Measurements from ENCODE around the gene FAM114A1.

Gene FAM114A1

DNA sequence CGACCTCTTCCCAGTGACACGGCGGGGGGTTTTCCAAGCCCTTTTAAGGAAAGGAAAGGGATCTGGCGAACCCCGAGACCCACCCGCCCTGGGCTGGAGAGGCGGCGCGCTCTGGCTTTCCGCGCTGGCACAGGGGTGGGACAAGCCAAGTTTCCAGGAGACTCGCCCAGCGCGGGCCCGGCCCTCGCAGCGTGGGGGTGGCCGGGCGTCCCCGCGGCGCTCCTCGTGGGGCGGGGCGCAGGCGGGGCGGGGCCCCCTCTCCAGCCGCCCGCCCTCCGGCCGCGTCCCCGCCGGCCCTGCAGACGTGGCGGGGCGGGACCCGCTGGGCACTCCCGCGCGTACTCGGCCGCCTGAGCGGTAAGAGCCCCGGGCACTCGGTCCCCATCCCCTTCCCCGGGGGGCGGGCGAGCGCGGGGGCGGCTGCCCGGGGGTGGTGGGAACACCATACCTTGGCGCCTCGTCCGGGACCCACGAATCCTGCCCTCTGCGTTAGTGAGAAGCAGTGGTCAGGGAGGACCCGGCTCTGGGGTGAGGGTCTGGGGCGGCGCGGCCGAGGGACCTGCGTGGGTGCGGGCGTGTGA lies at the start of gene FAM114A1:
Gene FAM114A1, plus strand, starts transcription at position 329 of the 581 bp plus-strand sequence. CDS start 10,273 bp downstream, outside the sequence.
- no peak for DNase-seq (ENCODE audit: low spot score)

DNA sequence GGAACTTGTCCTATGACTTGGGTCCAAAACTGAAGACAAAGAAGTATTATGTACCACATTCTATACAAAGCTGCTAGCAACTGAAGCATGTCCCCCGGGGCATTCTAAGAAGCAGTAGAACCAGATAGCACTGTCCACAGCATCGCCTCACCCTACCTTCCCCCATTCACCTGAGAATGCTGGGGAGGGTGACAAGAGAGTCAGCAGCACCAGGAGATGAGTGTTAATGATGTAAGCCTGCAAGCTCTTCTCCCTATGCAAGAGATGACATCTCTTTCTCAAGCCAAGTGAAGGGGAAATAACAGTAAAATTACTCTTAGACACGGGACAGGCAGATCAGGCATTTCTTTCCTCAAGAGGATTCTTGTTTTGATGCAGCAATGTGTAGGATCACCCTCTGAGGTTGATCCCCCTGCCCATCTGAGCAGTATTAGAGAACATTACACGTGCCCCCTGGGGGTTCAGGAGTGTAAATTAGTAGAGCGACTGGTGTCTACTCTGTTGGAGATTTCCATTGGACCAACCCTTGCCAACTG lies 49.1 kb upstream of the FAM114A1 start:
- DNase-seq (ENCODE audit: low spot score) = no peak

DNA sequence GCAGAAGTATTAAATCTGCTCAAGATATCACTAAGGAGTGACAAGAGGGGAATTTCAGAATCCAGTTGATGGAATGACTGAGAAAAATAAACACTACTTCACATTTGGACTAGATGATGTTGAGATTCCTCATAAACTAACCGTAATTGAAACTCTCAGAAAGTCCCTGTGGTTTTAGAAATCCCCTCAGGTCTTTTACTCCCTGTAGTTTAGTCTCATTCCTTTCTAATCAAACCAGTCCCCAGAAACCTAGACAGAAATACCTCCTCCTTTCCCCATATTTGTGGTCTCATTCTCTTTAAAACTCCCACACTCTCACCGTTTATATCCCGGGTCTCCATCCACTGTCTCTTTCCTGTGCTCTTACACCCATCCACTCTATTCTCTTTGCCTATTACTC lies 48.0 kb upstream of the FAM114A1 start:
- no peak for DNase-seq (ENCODE audit: low spot score)

DNA sequence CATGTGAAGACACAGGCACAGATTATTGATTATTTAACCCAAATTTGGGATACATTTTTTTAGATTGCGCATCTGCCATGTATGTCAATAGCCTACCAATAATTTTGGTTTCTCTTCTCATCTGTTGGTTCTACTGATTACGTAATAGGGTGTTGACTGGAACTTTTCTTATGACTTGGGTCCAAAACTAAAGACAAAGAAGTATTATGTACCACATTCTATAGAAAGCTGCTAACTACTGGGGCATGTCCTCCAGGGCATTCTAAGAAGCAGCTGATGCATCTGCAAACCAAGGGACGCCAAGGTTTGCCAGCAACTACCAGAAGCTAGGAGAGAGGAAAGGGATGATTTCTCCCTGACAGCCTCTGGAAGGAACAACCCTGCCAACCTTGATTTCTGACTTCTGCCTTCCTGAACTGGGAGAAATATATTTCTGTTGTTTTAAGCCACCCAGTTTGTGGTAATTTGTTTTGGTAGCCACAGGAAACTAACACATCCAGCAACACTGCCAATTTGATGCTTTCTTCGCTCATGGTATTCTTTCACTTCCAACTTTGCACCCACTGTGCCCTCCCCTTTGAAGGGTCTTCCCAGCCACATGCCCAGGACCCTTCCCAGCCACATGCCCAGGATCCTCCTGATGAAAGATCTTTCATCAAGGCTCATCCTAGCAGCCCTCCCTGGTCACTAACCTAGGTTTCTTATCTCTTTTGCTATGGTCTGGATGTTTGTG lies 47.1 kb upstream of the FAM114A1 start:
- no peak for DNase-seq (ENCODE audit: low spot score)

DNA sequence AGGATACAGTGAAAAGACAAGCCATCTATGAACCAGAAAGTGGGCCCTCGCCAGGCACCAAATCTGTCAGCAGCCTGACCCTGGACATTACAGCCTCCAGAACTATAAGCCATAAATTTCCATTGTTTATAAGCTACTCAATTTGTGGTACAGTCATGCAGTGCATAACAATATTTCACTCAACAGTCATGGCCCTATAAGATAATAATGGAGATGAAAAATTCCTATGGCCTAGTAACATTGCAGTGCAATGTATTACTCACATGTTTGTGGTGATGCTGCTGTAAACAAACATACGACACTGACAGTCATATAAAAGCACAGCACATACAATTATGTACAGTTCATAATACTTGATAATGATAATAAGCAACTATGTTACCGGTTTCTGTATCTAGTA lies 45.9 kb upstream of the FAM114A1 start:
- DNase-seq (ENCODE audit: low spot score) = no peak

DNA sequence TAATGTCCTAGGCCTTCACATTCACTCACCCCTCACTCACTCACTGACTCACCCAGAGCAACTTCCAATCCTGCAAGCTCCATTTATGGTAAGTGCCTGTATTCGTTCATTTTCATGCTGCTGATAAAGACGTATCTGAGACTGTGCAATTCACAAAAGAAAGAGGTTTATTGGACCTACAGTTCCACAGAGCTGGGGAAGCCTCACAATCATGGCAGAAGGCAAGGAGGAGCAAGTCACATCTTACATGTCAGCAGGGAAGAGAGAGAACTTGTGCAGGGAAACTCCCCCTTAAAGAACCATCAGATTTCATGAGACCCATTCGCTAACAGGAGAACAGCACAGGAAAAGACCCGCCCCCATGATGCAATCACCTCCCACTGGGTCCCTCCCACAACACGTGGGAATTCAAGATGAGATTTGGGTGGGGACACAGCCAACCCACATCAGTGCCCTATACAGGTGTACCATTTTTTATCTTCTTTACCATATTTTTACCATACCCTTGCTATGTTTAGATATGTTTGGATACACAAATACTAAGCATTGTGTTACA lies 44.8 kb upstream of the FAM114A1 start:
- no peak for DNase-seq (ENCODE audit: low spot score)

DNA sequence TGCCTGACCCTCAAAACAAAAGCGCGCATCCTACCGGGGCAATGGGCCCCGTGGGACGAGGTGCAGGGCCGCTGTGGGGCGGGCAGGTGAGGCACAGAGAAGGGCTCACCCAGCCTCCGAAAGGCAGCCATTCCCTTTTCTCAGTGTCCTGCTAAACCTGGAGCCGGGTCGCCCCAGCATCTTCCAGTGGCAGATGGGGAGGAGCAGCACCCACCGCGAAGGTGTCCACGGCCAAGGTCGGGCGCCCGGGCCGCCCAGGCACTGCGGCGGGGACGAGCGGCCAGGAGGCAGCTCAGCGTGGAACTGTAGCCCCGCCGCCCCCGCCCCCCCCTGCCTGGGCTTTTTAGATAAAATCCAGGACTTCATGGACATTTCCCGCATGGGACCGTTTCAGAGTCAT lies 43.8 kb upstream of the FAM114A1 start:
- DNase-seq (ENCODE audit: low spot score) = no peak

DNA sequence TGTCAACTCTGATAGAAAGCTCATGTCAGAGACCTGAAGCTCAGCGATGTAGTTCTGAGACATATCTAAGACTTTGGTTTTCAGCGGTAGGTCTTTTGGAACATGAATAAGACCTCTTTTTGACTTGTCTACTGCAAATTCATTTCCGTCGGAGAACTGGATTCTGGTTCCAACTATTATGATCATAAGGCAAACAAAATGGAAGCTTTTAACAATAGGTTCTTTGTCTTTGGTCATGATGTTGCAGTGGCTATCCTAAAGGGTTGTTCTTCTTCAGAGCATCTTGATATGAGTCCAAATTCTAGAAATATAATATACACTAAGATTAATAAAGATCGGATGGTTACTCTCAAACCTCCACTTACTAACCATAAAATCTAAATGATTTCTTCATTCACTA lies 38.4 kb upstream of the FAM114A1 start:
- DNase-seq (ENCODE audit: low spot score) = no peak

DNA sequence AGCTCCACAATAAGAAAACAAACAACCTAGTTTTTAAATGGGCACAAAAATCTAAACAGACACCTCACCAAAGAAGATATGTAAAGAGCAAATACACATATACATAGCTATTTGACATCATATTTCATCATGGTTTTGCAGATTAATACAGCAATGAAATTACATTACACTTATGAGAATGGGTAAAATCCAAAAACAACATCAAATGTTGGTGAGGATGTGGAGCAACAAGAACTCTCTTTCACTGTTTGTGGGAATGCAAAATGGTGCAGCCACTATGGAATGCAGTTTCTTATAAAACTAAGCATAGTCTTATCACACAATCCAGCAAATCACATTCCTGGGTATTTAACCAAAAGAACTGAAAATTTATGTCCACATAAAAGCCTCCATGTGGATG lies 36.0 kb upstream of the FAM114A1 start:
- DNase-seq (ENCODE audit: low spot score) = no peak

DNA sequence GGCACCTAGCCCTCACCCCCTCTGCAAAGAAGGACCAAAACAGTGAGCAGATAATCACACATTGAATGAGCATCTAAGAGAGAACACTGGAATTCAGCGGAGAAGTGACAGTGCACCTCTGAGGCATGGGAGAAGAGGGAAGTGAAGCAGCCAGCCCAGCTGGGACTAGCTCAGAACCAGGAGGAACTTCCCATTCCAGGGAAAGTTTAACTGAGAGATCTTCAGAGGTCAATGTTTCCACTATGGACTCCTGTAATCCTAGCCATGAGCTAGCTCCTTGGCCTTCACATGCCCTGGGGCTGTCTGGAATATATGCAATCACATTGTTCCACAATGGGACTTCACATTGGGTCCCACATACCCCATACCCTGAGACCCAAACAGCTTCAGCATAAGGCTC lies 35.4 kb upstream of the FAM114A1 start:
- DNase-seq (ENCODE audit: low spot score) = no peak

DNA sequence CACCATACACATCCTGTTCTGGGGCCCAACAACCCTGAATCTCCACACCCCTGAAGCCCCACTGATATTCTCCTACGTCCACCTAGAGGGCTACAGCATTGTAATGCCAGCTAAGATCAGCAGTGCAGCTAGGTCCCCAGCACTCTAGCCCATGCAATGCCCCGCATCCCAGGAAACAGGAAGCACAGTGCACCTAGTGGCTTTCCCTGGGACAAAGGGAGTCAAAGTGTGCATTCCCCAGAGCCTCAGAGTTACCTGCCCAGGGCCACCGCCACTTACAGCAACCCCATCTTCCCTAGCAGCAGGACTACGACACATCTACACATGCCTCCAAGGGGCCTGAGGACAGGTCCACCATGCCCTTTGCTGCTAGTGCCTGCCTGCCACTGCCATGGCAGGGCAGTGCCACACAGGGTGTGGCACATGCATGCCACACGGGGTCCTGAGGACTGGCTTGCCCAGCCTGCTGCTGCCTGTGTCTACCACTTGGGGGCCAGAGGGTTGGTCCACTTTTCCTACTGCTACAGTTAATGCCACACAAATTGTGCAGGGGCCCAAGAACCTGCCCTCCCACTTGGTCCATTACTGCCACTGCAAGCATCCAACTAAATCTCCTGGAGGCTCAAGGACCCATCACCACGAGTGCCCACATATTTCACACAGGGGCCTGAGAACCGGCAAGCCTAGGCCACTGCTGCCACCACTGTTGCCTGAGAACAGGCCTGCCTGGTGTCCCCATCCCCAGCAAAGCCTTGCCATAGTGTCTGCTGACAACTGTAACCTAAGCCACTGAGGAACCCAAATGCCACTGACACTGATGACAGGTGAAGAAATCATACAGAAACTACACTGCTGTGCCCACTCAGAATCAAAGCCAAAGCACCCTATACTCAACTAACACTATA lies 34.7 kb upstream of the FAM114A1 start:
- DNase-seq (ENCODE audit: low spot score) = no peak

DNA sequence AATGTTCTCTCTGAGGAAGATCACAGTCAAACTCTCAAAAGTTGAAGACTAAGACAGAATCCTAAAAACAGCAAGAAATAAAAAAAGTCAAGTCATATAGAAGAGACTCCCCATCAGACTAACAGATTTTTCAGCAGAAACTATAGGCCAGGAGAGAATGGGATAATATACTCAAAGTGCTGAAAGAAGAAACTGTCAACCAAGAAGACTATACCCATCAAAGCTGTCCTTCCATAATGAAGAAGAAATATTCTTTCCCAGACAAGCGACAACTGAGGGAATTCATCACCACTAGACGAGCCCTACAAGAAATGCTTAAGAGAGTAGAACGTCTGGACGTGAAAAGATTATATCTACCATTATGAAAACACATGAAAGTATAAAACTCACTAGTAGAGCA lies 33.0 kb upstream of the FAM114A1 start:
- no peak for DNase-seq (ENCODE audit: low spot score)

DNA sequence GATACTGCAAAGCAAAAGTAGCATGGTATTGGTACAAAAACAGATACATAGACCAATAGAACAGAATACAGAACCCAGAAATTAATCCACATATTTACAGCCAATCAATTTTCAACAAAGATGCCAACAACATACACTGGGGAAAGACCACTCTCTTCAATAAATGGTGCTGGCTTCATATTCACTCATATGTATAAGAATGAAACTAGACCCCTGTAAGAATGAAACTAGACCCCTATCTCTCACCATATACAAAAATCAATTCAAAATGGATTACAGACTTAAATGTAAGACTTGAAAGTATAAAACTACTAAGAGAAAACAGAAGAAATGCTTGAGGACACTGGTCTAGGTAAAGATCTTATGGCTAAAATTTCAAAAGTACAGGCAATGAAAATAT lies 30.3 kb upstream of the FAM114A1 start:
- DNase-seq (ENCODE audit: low spot score) = no peak

DNA sequence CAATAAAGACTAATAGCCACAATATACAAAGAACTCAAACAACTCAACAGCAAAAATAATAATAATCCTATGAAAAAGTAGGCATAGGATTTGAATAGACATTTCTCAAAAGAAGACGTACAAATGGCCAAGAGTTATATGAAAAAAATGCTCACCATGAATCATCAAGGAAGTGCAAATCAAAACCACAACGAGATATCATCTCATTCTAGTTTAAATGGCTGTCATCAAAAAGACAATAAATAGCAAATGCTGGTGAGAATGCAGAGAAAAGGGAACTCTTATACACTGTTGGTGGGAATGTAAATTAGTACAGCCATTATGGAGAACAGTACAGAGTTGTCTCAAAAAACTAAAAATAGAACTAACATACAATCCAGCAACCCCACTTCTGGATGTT lies 29.8 kb upstream of the FAM114A1 start:
- DNase-seq (ENCODE audit: low spot score) = peak; percentile 45

DNA sequence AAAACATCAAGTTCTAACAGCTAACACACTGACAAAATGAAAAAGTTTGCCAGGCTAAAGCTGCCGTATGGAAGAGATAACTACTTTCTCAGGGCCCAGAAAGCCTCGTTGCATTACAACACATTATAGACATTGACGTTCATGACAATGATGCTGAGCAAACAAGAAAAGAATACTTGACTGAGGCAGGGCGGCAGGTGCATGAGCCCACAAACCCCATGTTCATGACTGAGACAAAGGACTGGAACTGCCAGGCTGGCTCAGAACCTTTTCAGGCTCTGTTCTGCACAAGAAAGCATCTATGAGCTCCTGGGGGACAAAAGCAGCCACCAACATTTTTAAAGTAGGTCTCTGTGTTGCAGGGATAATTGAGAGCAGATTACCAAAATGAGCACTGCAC lies 24.6 kb upstream of the FAM114A1 start:
- no peak for DNase-seq (ENCODE audit: low spot score)

DNA sequence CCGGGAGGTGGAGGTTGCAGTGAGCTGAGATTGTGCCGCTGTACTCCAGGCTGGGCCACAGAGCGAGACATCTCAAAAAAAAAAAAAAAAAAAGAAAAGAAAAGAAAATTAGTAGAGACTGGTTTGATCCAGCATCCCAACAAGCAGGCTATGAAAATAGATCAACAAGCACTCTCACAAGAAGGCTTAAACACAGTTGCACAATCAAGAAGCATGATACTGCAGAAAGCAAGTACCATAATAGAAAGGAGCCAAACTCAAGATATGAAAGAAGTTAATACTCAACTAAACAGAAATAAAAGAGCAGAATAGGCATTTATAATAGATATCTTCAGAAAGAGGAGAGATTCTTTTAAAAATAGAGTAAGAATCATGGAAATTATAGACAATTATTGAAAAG lies 21.6 kb upstream of the FAM114A1 start:
- no peak for DNase-seq (ENCODE audit: low spot score)

DNA sequence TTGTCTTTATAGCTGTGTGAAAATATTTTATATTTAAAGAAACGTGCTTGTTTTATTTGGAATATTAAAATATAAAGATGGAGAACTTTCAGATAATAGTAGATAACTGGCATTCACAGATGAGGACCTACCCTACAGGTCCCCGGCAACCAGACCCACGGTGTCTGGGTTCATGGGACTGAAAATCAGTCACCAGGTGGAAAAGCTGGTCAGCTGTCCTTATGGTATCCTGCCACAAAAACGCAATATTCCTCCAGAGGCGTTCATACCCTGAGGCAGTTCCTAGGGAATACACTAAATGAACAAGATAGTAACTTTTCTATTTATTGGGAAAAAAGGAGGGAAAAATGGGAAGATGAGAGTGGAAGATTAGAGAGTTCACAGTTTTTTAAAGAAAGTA lies 12.1 kb upstream of the FAM114A1 start:
- no peak for DNase-seq (ENCODE audit: low spot score)

DNA sequence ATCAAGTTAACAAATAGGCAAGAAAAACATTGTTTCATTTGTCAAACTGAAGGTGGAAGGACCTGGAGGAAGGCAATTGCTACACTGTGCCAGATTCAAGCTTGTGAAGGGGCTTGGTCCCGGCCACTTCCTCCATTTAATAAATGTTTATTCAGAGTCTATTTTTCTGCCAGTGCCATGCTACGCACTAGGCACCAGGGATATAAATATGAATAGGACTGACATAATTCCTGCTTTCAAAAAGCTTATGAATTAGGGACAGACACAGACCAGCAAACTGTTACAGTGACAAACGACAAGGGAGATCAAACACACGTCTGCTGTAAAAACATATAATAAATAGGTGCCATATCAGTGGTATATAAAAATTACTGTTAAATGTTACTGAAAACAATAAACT lies 11.6 kb upstream of the FAM114A1 start:
- DNase-seq (ENCODE audit: low spot score) = peak; percentile 18

DNA sequence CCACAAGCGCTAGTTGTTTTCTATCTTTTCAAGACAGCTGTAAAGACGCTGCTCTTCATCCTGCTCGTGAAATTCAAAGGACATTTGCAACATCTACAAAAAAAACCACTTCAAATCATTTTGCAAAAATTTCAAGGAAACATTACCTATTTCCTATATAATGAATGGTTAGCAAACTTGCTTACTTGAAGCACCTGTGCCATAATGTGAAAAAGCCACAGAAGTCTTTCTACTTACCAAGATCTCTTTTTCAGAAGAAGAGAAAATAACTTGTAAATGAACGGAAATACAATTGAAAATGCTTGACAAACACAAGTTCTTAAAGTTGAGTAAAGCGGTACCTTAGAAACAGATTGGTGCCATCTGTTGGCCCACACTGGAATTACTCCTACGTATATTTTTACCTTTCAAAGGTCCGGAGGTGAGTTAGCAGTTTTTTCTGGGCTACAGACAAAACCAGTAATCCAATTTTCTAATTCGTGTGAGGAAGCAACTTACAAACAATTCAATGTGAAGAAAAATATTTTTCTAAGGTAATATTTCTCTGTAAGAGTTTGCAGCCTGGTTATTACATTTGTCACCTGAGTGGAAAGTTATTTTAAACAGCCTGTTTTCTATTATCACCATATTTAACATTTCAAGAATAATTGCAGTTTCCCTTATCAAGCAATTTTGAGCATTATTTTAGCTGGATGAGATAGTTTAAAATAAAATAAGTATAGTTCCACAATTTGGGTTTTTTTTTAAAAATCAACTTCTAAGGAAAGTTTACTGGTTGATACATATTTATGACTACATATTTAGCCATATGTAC lies 10.9 kb upstream of the FAM114A1 start, which contains the start of gene TLR6:
Gene TLR6, minus strand, starts transcription at position 294 of the 814 bp plus-strand sequence. CDS start 27,344 bp downstream, outside the sequence.
- DNase-seq (ENCODE audit: low spot score) = peak; percentile 80

DNA sequence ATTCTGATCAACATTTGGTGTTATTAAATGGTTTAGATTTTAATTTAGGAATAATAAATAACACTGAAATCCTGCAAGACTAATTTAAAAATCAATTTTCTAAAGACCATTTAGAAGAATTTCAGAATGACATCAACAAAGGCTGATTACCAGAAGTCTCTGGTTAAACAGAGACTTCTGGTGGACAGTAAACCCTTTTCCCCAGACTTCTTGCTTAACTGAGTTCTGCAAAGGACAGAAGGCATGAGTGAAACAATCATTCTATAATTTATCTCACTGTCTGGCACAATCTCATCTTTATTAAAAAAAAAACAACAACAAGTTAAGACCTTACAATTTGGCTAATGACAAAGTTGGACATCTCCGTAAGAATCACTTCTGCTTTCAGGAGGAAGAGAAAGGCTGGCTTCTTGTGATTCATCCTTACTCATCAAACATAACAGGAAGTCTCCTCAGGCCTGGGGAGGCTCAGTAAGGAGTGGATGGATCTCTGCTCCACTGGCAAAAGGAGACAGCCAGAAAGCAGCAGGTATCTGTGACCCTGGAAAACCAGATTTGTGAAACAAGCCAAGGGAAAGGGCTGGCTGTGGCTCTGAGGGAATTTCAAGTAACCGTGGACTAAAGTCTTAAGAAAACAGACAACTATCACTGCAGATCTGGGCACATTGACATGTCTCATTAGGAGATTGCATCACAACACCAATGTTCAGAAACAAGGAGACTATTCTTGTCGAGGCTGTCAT lies 10.1 kb upstream of the FAM114A1 start:
- DNase-seq (ENCODE audit: low spot score) = peak; percentile 37

DNA sequence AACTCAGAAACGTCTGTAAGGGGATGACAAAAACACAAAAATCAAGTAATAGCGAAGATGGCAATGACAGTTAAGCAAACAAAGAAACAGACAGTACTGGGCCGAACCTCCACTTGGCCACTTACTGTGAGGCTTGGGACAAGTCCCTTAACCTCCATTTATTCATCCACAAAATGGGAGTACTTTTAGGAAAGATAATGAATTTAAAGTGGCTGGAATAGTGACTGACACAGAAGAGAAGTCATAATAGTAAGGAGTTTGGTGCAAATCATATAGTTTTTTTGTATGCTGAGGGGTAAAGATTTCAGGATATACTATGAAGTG lies 9.5 kb upstream of the FAM114A1 start:
- DNase-seq (ENCODE audit: low spot score) = no peak
